SIG-M5 treated with dmso at 0.1 percent for 504 hours (cell line): ENCODE data around the gene MVD.
A peak's percentile ranks its signal among the peaks of the same experiment; 100 is the strongest.

Experiments
- DNase-seq: peaks from one replicate; lab custom pipeline; 2025; ENCODE audit not compliant: unreplicated experiment; lab: John Stamatoyannopoulos, UW

MVD gene

GRCh38 chr16:88655733-88656281 is 7.1 kb downstream of the MVD start:
- DNase-seq = no peak

DNA sequence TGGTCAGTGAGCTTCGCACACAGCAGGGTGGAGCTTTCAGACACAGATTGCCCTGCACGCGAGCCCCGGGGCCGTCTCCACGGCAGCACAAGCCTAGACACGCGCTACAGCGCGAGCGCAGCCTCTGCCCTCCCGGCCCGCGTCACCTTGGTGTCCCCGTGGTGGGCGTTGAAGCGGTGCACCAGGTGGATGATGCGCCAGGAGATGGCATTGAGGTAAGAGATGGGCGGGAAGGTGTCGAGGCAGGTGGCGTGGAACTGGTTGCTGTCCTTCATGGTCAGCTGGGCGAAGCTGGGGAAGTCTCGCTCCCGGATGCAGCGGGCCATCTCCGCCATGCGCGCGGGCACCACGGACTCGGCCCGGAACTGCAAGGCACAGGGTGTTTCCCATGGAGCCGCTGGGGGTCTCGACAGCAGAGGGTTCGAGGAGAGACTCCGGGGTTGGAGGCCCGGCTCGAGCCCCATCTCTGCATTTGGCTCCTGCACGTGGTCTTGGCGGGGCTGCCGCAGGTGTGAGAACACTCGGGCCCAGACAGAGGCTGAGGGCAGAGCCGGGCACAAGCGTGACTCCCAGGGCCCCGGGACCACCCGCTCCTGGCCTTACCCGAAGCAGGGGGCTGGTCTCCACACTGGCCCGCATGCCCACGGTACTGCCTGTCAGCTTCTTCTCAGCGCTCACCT is 7.7 kb downstream of the MVD start:
- no peak for DNase-seq

GRCh38 chr16:88654363-88655052 is 8.4 kb downstream of the MVD start:
- DNase-seq = no peak

GRCh38 chr16:88653596-88654362 is 9.1 kb downstream of the MVD start:
- DNase-seq = no peak

- no peak for DNase-seq
Measured at GRCh38 chr16:88653101-88653500, 9.8 kb downstream of the MVD start.

DNA sequence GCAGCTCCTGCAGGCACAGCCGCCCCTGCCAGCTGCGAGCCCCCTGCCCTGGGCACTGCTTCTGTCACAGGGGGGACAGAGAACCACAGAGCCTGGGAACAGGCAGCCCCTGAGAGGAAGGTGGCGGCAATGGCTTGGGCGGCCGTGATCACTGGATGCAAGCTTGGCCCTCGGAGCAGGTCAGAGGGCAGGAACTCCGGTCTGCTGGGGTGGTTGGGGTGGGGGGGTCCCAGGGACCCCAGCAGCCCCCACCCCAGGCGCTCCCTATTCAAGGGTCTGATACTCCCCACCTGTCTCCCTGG is 10.2 kb downstream of the MVD start:
- no peak for DNase-seq

DNA sequence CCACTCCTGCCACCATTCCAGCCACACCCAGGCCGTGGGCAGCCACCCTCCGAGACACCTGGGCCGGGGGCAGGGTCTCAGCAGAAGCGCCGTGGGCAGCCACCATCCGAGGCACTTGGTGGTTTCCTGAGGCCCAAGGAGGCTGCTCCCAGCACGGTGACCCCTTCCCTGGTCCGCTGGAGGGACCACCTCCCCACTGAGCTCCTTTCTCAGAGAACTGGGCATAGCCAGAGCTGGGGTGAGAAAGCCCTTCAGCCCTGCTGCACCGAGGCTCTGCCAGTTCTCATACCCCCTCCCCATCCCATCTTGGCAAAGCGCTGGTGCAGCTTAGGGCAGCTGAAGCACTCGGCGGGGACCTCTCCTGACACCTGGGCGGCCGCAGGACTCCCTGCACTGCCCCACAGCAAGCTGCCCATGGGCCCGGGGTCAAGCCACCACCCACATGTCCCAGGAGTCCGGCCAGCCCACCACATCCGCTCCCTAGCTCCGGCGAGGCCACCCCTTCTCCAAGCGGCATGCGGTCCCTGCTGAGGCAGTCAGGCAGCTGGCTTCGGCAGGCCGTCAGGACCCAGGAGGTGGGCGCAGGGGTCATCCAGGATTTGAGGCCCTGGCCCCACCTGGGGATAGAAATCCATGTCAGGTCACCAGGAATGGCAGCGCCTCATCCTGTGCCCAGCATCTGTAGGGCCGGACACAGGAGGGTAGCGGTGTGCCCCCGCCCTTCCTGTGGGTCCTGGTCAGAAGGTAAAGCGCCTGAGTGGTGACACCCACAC is 10.7 kb downstream of the MVD start:
- DNase-seq = no peak

GRCh38 chr16:88651276-88651988 is 11.5 kb downstream of the MVD start:
- no peak for DNase-seq

DNA sequence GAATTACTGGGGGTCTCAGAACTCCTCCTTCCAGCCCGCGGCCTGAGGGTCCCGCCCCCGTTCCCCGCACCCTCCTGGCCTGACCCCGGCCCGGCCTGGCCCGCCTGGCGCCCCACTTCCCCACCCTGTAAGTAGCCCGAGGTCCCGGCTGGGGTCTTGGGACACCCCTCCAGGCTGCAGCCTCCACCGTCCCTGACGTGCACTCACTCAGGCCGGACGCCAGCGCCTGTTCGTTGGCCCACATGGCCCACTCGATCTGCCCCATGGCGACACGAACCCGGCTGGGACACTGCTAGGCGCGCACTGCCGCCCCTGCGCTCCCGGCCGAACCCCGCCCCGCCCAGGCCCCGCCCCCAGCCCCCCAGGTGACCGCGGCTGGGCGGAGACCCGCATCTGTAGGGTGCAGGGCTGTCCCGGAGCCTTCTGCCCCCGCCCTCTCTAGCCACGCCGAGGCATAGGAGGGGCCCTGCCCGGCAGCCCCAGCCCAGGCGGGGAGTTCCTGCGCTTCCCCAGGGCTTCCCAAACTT is 12.1 kb downstream of the MVD start, which contains the start of gene CYBA:
TSS of gene CYBA (minus strand) at position 305 of the 527 bp plus-strand sequence. CDS start at position 265, 40 bp downstream.
- DNase-seq = peak; percentile 76

GRCh38 chr16:88649924-88650748 is 12.8 kb downstream of the MVD start:
- peak; percentile 63 for DNase-seq

- DNase-seq = no peak
Measured at GRCh38 chr16:88649195-88649923, 13.5 kb downstream of the MVD start.

DNA sequence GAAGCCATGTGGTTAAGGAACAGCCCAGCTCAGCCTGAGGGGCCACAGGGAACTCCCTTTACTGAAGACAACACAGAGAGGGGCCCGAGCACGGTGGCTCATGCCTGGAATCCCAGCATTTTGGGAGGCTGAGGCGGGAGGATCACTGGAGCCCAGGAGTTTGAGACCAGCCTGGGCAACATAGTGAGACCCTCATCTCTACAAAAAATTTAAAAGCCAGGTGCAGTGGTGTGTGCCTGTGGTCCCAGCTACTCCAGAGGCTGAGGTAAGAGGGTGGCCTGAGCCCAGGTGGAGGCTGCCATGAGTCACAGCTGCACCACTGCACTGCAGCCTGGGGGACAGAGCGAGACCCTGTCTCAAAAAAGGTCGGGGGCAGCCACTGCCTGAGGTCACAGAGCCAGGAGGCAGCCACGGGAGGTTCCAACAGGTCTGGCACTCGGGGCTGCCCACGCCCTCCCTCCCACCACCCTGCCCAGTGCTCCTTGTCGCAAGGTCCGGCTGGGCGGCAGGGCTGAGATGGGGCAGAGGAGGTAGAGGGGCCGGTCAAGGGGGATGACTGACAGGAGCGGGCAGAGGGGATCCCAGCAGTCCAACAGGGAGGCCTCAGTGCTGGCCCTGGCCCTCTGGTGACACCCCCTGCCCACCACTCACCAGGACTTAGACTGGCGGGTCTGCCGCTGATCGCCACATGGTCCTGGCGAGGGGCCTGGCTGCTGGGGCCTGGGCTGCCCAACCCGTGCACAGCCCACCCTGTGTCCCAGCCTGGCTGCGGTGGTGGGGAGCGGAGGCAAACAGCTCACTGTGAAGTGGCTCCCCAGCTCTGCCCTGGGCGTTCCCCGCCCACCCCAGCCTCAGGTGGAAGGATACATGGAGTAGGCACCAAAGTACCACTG is 15.5 kb downstream of the MVD start:
- DNase-seq = no peak

DNA sequence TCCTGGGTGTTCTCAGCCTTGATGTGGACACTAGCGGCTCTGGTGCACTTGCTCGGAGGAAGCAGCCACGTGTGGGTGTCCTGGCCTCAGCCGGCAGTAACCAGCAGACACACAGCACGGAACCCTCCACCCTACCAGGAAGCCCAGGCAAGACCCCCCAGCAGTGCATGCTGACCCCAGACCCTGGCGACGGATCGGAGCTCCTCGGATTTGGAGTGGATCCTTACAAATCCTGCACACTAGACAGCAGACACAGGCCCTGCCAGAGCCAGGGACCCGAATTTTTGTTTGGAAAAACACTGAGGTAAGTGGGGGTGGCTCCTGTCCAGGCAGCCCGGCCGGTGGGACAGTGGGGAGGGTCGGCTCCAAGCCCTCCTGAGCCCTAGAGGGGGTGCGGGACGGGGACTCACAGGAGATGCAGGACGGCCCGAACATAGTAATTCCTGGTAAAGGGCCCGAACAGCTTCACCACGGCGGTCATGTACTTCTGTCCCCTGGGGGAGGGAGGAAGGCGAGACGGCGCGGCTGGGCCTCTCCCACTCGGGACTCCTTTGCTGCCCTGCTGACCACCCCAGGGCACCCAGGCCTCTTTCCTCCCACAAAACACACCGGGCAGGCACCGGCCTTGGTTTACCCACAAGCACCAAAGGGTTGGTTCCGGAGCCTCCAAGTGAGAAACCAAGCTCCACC is 16.4 kb downstream of the MVD start:
- no peak for DNase-seq

GRCh38 chr16:88645941-88646340 is 16.9 kb downstream of the MVD start:
- no peak for DNase-seq

DNA sequence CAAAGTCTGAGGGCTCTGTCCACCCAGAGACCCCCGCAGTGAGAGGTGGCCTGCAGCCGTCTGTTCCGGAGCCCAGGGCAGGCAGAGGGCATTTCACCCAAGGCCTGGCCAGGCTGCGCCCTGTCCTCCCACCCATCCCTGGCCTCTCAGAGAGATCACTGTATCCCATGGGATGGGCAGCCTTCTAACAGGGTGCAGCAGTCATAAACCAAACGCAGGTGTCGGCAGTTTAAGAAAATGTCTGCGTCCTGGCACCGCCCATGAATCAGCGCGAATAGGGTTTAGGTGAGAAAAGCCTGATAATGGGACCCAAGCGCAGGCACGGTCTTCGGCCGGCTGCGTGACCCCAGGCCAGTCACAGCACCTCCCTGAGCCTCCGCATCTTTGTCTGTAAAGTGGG is 17.4 kb downstream of the MVD start:
- DNase-seq = no peak

- DNase-seq = no peak
Measured at GRCh38 chr16:88643644-88643932, 19.3 kb downstream of the MVD start.

- no peak for DNase-seq
Measured at GRCh38 chr16:88642881-88643643, 19.8 kb downstream of the MVD start.
